GM13977 (cell line): ENCODE results near the gene ASTN1.

Experiments
- DNase-seq: peaks from one replicate; pipeline ENCODE4 v3.0.0; 2012; ENCODE audit warnings: low spot score
- CTCF ChIP-seq: IDR thresholded peaks from 2 replicates; pipeline ENCODE4 v1.5.1; 2012; ENCODE audit warnings: mild to moderate bottlenecking, control low read depth; ENCODE audit not compliant: insufficient read depth; ENCODE audit errors: extremely low read depth, missing control alignments
- in situ Hi-C: fragments of 300-500 bp; cut with MboI; formaldehyde crosslinking; loops from one replicate; pipeline ENCODE4 v1.12.0; 2022; ENCODE audit warnings: low sequenced_read_pairs, low pct_unique_long_range_greater_than_20kb, mixed read lengths, inconsistent platforms; ENCODE audit not compliant: unreplicated experiment

ASTN1 gene

DNA sequence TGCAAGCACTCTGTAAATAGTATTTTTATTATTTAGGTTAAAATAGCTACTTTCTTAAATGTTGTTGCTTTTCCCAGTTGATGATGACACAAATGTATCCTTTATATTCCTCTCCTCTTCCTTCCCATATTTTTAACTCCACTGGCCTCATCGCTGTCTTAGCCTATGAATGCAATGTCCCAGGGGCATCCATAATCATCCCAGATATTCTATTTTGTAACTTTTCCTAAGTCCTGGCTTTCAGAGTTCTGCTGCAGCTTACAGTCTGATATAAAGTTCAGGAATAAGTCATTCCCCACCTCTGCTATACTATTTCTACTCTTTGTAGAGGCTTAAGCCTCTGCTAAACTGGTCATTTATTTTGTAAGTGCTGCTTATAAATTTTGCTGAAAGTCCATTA, 58.3 kb downstream of the ASTN1 start:
- in situ Hi-C loops: no loop called here
- no peak for DNase-seq
- TF ChIP-seq CTCF: no peak

GRCh38 chr1:177103005-177103852, 61.3 kb downstream of the ASTN1 start:
- no peak for DNase-seq
- in situ Hi-C loops: no loop called here
- no peak for TF ChIP-seq CTCF

DNA sequence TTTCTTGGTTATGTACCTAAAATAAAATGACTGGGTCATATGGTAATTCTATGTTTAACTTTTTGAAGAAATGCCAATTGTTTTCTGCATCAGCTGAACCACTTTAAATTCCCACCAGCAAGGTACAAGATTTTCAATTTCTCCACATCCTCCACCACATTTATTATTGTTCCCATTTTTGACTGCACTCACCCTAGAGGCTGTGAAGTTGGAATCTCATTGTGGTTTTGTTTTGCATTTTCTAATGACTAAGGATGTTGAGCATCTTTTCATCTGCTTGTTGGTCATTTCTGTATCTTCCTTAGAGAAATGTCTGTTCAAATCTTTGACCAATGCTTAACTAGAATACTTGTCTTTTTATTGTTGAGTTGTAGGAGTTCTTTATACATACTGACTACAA, 72.5 kb downstream of the ASTN1 start:
- in situ Hi-C loops: no loop called here
- TF ChIP-seq CTCF: no peak

DNA sequence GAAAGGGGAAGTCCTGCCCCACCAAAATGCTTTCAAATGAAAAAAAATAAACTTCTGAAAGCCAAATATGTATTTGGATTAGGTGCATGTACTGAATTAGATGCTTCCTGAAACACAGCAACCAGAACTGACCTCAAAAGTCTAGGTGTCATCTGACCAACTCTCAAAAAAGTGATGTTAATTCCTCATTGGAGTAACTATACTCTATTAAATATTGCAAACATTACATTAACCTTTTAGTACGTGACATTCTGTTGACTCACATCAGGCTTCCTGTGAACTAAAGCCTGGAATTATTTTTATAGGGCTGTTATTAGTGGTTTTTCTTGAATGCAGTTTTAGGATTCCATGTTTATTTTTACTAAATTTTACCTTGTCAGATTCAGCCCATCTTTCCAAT, 73.5 kb downstream of the ASTN1 start:
- in situ Hi-C loops: no loop called here
- no peak for DNase-seq
- no peak for TF ChIP-seq CTCF

More for the DNA sequence above, 72.5 kb downstream of the ASTN1 start:
- DNase-seq: no peak

DNA sequence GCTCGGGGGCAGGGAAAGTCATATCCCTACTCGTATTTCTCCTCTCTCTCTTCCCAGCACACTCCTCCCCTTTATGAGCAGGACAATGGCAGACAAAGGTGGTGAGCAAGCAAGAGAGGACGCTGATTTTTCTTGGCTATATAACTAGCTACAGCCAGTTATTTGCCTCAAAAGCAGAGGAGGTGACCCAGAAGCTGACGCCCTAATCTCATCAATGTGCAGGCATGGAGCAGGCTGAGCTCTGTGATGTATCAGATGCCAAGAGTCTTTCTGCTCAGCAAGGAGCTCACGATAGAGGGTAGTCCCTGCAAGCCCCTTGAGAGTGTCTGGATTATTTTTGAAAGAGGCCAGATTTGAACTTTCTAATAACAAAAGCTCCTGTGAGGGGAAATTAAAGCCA, 75.5 kb downstream of the ASTN1 start:
- no peak for DNase-seq
- TF ChIP-seq CTCF: no peak
- in situ Hi-C loops: no loop called here

GRCh38 chr1:177082855-177083693, 81.4 kb downstream of the ASTN1 start:
- DNase-seq: no peak
- no peak for TF ChIP-seq CTCF
- in situ Hi-C loops: no loop called here
